HCT116 (cell line): Measurements from ENCODE around the gene GEMIN7. TPM values are rescaled to one million over a fixed set of nuclear protein-coding genes. Genes with fewer than 3 reads are reported as not detected.

Experiments
- ATAC-seq: fragments of 200-7000 bp; cut with Tn5 transposase; 2 replicates; pipeline ENCODE4 v1.9.1; 2020; ENCODE audit warnings: mild to moderate bottlenecking, moderate library complexity
- BruUV-seq: library from RNA; stranded (reverse); fragments of 400-500 nt; replicated peaks from 2 replicates; lab custom pipeline; 2021; lab: Mats Ljungman, UMichigan
- CTCF ChIA-PET: fragments of 300-600 bp; sonication (Branson Sonifier 250); formaldehyde crosslinking; loops from one replicate; lab custom pipeline; 2021; ENCODE audit warnings: antibody characterized with exemption; lab: Charles Lee
- POLR2A ChIA-PET: fragments of 300-600, 350-600 bp; sonication (Branson Sonifier 250); formaldehyde crosslinking; loops from one replicate; lab custom pipeline; 2021; ENCODE audit warnings: antibody characterized with exemption; lab: Charles Lee
- RAD21 ChIA-PET, 2 experiments: fragments of 300-600 bp; sonication (Branson Sonifier 250); formaldehyde crosslinking; loops; one replicate each; lab custom pipeline; 2023; ENCODE audit warnings: low total read pairs in 2 of 2; ENCODE audit not compliant: uncharacterized antibody in 2 of 2, unreplicated experiment in 2 of 2, low non-redundant PET in 1 of 2; lab: Charles Lee
- DNase-seq: peaks from one replicate; pipeline ENCODE4 v3.0.0-alpha.2; 2010; ENCODE audit warnings: low read depth, low spot score
- H2AFZ ChIP-seq: fragments of 200-600 bp; shearing (Covaris generic), sonication (generic); 2 replicates; pipeline ENCODE4 v1.6.1; 2017; ENCODE audit warnings: low read depth, mixed run types, mixed read lengths, antibody characterized with exemption, low read length; ENCODE audit not compliant: poor library complexity, severe bottlenecking
- H3K27ac ChIP-seq: 2 replicates; pipeline ENCODE4 v1.5.1; 2012; ENCODE audit warnings: low read depth, low read length
- H3K27me3 ChIP-seq: fragments of 200-600 bp; sonication (generic); 2 replicates; pipeline ENCODE4 v1.6.1; 2016; ENCODE audit warnings: mixed run types, low read length, mixed read lengths; ENCODE audit not compliant: insufficient read depth
- H3K36me3 ChIP-seq, 2 experiments: fragments of 200-500 bp in 1 of 2; fragments of 200-600 bp in 1 of 2; sonication (Bioruptor generic) in 1 of 2; sonication (generic) in 1 of 2; 2 replicates each; pipeline versions ENCODE4 v1.5.1 to v1.6.1; 2014 to 2016; ENCODE audit warnings: low read length in 2 of 2, inconsistent platforms in 1 of 2, mixed read lengths in 1 of 2, mixed run types in 1 of 2; ENCODE audit not compliant: insufficient read depth in 2 of 2, control insufficient read depth in 1 of 2
- H3K4me1 ChIP-seq, 2 experiments: fragments of 200-600 bp in 1 of 2; sonication (generic) in 1 of 2; 2 replicates each; pipeline versions ENCODE4 v1.5.1 to v1.6.1; 2012 to 2017; ENCODE audit warnings: low read length in 2 of 2, inconsistent platforms in 1 of 2, mild to moderate bottlenecking in 1 of 2, mixed read lengths in 1 of 2, mixed run types in 1 of 2, moderate library complexity in 1 of 2; ENCODE audit not compliant: insufficient read depth in 2 of 2, control insufficient read depth in 1 of 2
- H3K4me2 ChIP-seq: fragments of 200-600 bp; sonication (generic); 2 replicates; pipeline ENCODE4 v1.6.1; 2017; ENCODE audit warnings: mixed run types, low read length, mixed read lengths
- H3K4me3 ChIP-seq, 2 experiments: fragments of 200-600 bp in 1 of 2; sonication (generic) in 1 of 2; replicated peaks in 1 of 2; 2 replicates each; pipeline ENCODE4 v1.5.1; 2011 to 2016; ENCODE audit warnings: low read length in 2 of 2, control low read depth in 1 of 2, low read depth in 1 of 2, mild to moderate bottlenecking in 1 of 2, mixed read lengths in 1 of 2, mixed run types in 1 of 2
- H3K79me2 ChIP-seq: fragments of 200-600 bp; sonication (generic); 2 replicates; pipeline ENCODE4 v1.6.1; 2017; ENCODE audit warnings: mild to moderate bottlenecking, mixed run types, low read length, moderate library complexity, mixed read lengths; ENCODE audit not compliant: insufficient read depth
- H3K9ac ChIP-seq: fragments of 200-600 bp; sonication (generic); 2 replicates; pipeline ENCODE4 v1.6.1; 2016; ENCODE audit warnings: low read length, mixed read lengths
- H3K9me2 ChIP-seq: fragments of 200-600 bp; sonication (generic), shearing (Covaris generic); 2 replicates; pipeline ENCODE4 v1.6.1; 2017; ENCODE audit warnings: mixed run types, mild to moderate bottlenecking, moderate library complexity; ENCODE audit not compliant: insufficient read depth
- H3K9me3 ChIP-seq, 2 experiments: fragments of 200-500 bp in 1 of 2; fragments of 200-600 bp in 1 of 2; sonication (Bioruptor generic) in 1 of 2; sonication (generic) in 1 of 2; 2 replicates each; pipeline ENCODE4 v1.6.1; 2014 to 2017; ENCODE audit warnings: low read length in 2 of 2, mixed read lengths in 2 of 2, inconsistent platforms in 1 of 2, low read depth in 1 of 2, mild to moderate bottlenecking in 1 of 2, mixed run types in 1 of 2, moderate library complexity in 1 of 2; ENCODE audit not compliant: control insufficient read depth in 1 of 2, insufficient read depth in 1 of 2
- H4K20me1 ChIP-seq: fragments of 200-600 bp; sonication (generic), shearing (Covaris generic); 2 replicates; pipeline ENCODE4 v1.6.1; 2017; ENCODE audit warnings: mixed run types, mild to moderate bottlenecking, moderate library complexity; ENCODE audit not compliant: insufficient read depth
- CBX3 ChIP-seq: IDR thresholded peaks from 2 replicates; pipeline ENCODE4 v1.6.1; 2012; ENCODE audit warnings: low read depth
- CEBPB ChIP-seq: IDR thresholded peaks from 2 replicates; pipeline ENCODE4 v1.6.1; 2012; ENCODE audit warnings: low read depth
- EGR1 ChIP-seq: IDR thresholded peaks from 2 replicates; pipeline ENCODE4 v1.6.1; 2012; ENCODE audit warnings: low read depth
- ELF1 ChIP-seq: IDR thresholded peaks from 2 replicates; pipeline ENCODE4 v1.6.1; 2012; ENCODE audit warnings: low read depth, borderline replicate concordance
- EZH2 ChIP-seq: fragments of 200-600 bp; sonication (generic); IDR thresholded peaks from 2 replicates; pipeline ENCODE4 v1.6.1; 2017; ENCODE audit warnings: antibody characterized with exemption, mixed run types
- EZH2phosphoT487 ChIP-seq: fragments of 200-600 bp; IDR thresholded peaks from 2 replicates; pipeline ENCODE4 v1.6.1; 2018; ENCODE audit warnings: antibody characterized with exemption, borderline replicate concordance
- FOSL1 ChIP-seq: IDR thresholded peaks from 2 replicates; pipeline ENCODE4 v1.6.1; 2012; ENCODE audit warnings: low read depth
- POLR2A ChIP-seq: IDR thresholded peaks from 2 replicates; pipeline ENCODE4 v1.7.0; 2011; ENCODE audit warnings: borderline replicate concordance; ENCODE audit not compliant: insufficient read depth, insufficient read length; ENCODE audit errors: extremely low read depth
- POLR2AphosphoS5 ChIP-seq: IDR thresholded peaks from 2 replicates; pipeline ENCODE4 v1.6.1; 2011; ENCODE audit warnings: mild to moderate bottlenecking, low read depth, low read length, moderate library complexity
- RAD21 ChIP-seq: IDR thresholded peaks from 2 replicates; pipeline ENCODE4 v1.6.1; 2012; ENCODE audit warnings: low read depth, mild to moderate bottlenecking
- SIN3A ChIP-seq: IDR thresholded peaks from 2 replicates; pipeline ENCODE4 v1.6.1; 2012; ENCODE audit warnings: low read depth
- SP1 ChIP-seq: IDR thresholded peaks from 2 replicates; pipeline ENCODE4 v1.6.1; 2012; ENCODE audit warnings: low read depth
- SRF ChIP-seq: IDR thresholded peaks from 2 replicates; pipeline ENCODE4 v1.6.1; 2012; ENCODE audit warnings: low read depth
- TCF7L2 ChIP-seq: IDR thresholded peaks from 2 replicates; pipeline ENCODE4 v1.7.0; 2011; ENCODE audit warnings: borderline replicate concordance, inconsistent platforms; ENCODE audit not compliant: insufficient read depth, insufficient read length; ENCODE audit errors: extremely low read depth
- ZFX ChIP-seq: fragments of 450-650 bp; IDR thresholded peaks from 2 replicates; pipeline ENCODE4 v1.6.1; 2017
- ZNF274 ChIP-seq: fragments of 200-500 bp; sonication (Bioruptor generic); IDR thresholded peaks from 2 replicates; pipeline ENCODE4 v1.6.1; 2014; ENCODE audit warnings: mild to moderate bottlenecking, low read depth, low read length, inconsistent platforms
- intact Hi-C: fragments of 100-400 bp; cut with micrococcal nuclease; formaldehyde crosslinking; loops from 2 replicates; pipeline ENCODE4 v1.10.0; 2022
- total RNA-seq: library from RNA; stranded (reverse); gene quantifications from one replicate; pipeline ENCODE4 v1.2.1, GENCODE V29; 2021; ENCODE audit not compliant: unreplicated experiment
- TF ChIP-seq, protein P1 (sequence below): IDR thresholded peaks from 2 replicates; pipeline ENCODE4 v1.6.1; 2011; ENCODE audit warnings: mild to moderate bottlenecking, low read length, moderate library complexity; ENCODE audit not compliant: insufficient replicate concordance; ENCODE audit errors: extremely low read depth
- TF ChIP-seq, protein P2 (sequence below): IDR thresholded peaks from 2 replicates; pipeline ENCODE4 v1.6.1; 2012
- TF ChIP-seq, protein P3 (sequence below): IDR thresholded peaks from 2 replicates; pipeline ENCODE4 v1.6.1; 2012; ENCODE audit warnings: low read depth
- TF ChIP-seq, protein P4 (sequence below), 3 experiments: fragments of 200-600 bp in 1 of 3; sonication (generic) in 1 of 3; IDR thresholded peaks in 2 of 3; conservative IDR thresholded peaks in 1 of 3; 2 replicates each; pipeline ENCODE4 v1.5.1; 2012 to 2017; ENCODE audit warnings: low read depth in 2 of 3, low read length in 2 of 3, antibody characterized with exemption in 1 of 3, borderline replicate concordance in 1 of 3, control low read depth in 1 of 3, mild to moderate bottlenecking in 1 of 3, mixed read lengths in 1 of 3, mixed run types in 1 of 3, moderate library complexity in 1 of 3; ENCODE audit not compliant: insufficient read depth in 1 of 3

GEMIN7 gene
- total RNA-seq, 1 experiment from 2014 or later: 35.4 TPM

DNA sequence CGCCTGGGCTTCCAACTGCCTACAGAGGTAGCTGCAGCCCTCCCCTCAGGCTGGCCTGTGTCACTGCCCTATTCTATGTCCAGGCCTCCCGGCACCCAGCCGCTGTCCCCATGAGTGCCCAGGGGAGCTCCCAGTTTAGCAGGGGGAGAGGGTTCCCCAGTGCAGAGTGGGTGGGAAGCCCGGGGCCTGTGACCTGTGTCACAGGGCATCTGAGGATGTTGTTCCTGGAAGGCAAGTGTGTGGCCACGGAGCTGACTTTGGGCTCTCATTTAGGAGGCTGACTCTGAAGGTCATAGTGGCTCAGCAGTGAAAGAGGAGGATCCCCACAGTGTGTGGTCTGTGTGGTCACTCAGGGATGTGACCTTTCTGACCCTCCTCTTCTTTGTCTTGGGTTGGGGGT lies 39.0 kb downstream of the GEMIN7 start:
- Histone ChIP-seq H3K79me2 (peaks cover 79% of the 10 kb centered on the region), H2AFZ (no peak overlapping the region), H3K4me1 (peaks cover 4 to 9% of the 10 kb centered on the region in 2 experiments; a peak in 3 of 4 replicates), H3K4me2 (no peak overlapping the region)
- RAD21 ChIA-PET: no interaction called here
- TF ChIP-seq SP1 (no peak), POLR2A (no peak), ZFX (no peak), RAD21 (no peak), EZH2 (no peak), FOSL1 (no peak), EZH2phosphoT487 (no peak), SIN3A (no peak), SRF (no peak), ELF1 (no peak), EGR1 (no peak), POLR2AphosphoS5 (no peak), TCF7L2 (no peak), CEBPB (no peak), CBX3 (no peak), ZNF274 (no peak)
- TF ChIP-seq, protein P1, sequence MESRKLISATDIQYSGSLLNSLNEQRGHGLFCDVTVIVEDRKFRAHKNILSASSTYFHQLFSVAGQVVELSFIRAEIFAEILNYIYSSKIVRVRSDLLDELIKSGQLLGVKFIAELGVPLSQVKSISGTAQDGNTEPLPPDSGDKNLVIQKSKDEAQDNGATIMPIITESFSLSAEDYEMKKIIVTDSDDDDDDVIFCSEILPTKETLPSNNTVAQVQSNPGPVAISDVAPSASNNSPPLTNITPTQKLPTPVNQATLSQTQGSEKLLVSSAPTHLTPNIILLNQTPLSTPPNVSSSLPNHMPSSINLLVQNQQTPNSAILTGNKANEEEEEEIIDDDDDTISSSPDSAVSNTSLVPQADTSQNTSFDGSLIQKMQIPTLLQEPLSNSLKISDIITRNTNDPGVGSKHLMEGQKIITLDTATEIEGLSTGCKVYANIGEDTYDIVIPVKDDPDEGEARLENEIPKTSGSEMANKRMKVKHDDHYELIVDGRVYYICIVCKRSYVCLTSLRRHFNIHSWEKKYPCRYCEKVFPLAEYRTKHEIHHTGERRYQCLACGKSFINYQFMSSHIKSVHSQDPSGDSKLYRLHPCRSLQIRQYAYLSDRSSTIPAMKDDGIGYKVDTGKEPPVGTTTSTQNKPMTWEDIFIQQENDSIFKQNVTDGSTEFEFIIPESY: no peak
- TF ChIP-seq, protein P2, sequence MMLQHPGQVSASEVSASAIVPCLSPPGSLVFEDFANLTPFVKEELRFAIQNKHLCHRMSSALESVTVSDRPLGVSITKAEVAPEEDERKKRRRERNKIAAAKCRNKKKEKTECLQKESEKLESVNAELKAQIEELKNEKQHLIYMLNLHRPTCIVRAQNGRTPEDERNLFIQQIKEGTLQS: no peak
- TF ChIP-seq, protein P3, sequence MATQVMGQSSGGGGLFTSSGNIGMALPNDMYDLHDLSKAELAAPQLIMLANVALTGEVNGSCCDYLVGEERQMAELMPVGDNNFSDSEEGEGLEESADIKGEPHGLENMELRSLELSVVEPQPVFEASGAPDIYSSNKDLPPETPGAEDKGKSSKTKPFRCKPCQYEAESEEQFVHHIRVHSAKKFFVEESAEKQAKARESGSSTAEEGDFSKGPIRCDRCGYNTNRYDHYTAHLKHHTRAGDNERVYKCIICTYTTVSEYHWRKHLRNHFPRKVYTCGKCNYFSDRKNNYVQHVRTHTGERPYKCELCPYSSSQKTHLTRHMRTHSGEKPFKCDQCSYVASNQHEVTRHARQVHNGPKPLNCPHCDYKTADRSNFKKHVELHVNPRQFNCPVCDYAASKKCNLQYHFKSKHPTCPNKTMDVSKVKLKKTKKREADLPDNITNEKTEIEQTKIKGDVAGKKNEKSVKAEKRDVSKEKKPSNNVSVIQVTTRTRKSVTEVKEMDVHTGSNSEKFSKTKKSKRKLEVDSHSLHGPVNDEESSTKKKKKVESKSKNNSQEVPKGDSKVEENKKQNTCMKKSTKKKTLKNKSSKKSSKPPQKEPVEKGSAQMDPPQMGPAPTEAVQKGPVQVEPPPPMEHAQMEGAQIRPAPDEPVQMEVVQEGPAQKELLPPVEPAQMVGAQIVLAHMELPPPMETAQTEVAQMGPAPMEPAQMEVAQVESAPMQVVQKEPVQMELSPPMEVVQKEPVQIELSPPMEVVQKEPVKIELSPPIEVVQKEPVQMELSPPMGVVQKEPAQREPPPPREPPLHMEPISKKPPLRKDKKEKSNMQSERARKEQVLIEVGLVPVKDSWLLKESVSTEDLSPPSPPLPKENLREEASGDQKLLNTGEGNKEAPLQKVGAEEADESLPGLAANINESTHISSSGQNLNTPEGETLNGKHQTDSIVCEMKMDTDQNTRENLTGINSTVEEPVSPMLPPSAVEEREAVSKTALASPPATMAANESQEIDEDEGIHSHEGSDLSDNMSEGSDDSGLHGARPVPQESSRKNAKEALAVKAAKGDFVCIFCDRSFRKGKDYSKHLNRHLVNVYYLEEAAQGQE: no peak
- TF ChIP-seq, protein P4, sequence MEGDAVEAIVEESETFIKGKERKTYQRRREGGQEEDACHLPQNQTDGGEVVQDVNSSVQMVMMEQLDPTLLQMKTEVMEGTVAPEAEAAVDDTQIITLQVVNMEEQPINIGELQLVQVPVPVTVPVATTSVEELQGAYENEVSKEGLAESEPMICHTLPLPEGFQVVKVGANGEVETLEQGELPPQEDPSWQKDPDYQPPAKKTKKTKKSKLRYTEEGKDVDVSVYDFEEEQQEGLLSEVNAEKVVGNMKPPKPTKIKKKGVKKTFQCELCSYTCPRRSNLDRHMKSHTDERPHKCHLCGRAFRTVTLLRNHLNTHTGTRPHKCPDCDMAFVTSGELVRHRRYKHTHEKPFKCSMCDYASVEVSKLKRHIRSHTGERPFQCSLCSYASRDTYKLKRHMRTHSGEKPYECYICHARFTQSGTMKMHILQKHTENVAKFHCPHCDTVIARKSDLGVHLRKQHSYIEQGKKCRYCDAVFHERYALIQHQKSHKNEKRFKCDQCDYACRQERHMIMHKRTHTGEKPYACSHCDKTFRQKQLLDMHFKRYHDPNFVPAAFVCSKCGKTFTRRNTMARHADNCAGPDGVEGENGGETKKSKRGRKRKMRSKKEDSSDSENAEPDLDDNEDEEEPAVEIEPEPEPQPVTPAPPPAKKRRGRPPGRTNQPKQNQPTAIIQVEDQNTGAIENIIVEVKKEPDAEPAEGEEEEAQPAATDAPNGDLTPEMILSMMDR (IDR thresholded peaks at IDR 0.05 in 2 of 3, conservative IDR thresholded peaks at IDR 0.05 in 1 of 3; ENCODE audit: borderline replicate concordance in 1 of 3, insufficient read depth in 1 of 3, low read depth in 2 of 3, low read length in 2 of 3): no peak
- TF ChIP-seq, all 23 proteins: peak for 0
- no peak overlapping the region for H3K9ac ChIP-seq
- ATAC-seq (no peak), DNase-seq (no peak)
- no peaks in the 10 kb centered on the region for H3K36me3 ChIP-seq
- no peaks in the 10 kb centered on the region for H3K27me3 ChIP-seq
- no peak overlapping the region for H3K27ac ChIP-seq
- H4K20me1 ChIP-seq: no peaks in the 10 kb centered on the region
- H3K9me2 ChIP-seq: no peaks in the 10 kb centered on the region
- no TSS peak for BruUV-seq
- H3K4me3 ChIP-seq: no peak overlapping the region
- intact Hi-C loops: no loop called here
- ChIA-PET CTCF (no interaction called here), POLR2A (no interaction called here)
- no peaks in the 10 kb centered on the region for H3K9me3 ChIP-seq
